ENCODE measurements around the gene SLIT3. TPM values are rescaled to one million over a fixed set of nuclear protein-coding genes. Genes with fewer than 3 reads are reported as not detected.

SLIT3 gene
- total RNA-seq, 1 experiment from 2014 or later: not detected

GRCh38 chr5:168872246-168872645 is 428.7 kb downstream of the SLIT3 start:
- no peak for TF ChIP-seq EZH2 (IDR thresholded peaks at IDR 0.05; ENCODE audit: low read depth)
- TF ChIP-seq, protein P1, sequence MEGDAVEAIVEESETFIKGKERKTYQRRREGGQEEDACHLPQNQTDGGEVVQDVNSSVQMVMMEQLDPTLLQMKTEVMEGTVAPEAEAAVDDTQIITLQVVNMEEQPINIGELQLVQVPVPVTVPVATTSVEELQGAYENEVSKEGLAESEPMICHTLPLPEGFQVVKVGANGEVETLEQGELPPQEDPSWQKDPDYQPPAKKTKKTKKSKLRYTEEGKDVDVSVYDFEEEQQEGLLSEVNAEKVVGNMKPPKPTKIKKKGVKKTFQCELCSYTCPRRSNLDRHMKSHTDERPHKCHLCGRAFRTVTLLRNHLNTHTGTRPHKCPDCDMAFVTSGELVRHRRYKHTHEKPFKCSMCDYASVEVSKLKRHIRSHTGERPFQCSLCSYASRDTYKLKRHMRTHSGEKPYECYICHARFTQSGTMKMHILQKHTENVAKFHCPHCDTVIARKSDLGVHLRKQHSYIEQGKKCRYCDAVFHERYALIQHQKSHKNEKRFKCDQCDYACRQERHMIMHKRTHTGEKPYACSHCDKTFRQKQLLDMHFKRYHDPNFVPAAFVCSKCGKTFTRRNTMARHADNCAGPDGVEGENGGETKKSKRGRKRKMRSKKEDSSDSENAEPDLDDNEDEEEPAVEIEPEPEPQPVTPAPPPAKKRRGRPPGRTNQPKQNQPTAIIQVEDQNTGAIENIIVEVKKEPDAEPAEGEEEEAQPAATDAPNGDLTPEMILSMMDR (conservative IDR thresholded peaks at IDR 0.05): no peak
- H3K4me2 ChIP-seq: no peak overlapping the region
- no peak overlapping the region for H2AFZ ChIP-seq
- BruUV-seq (replicated peaks): no TSS peak
- H3F3A ChIP-seq (ENCODE audit: insufficient read depth, low read depth): no peaks in the 10 kb centered on the region
- H3K4me3 ChIP-seq: no peak overlapping the region
- H3K9me2 ChIP-seq (ENCODE audit: insufficient read depth): no peaks in the 10 kb centered on the region
- H3K79me2 ChIP-seq (ENCODE audit: low read depth): no peaks in the 10 kb centered on the region
- CTCF ChIA-PET: no interaction called here
- peaks cover 91% of the 10 kb centered on the region for H3K27me3 ChIP-seq (ENCODE audit: insufficient read depth, low read depth)
- POLR2A ChIA-PET (ENCODE audit: unreplicated experiment): no interaction called here
- no peak for DNase-seq
- H4K20me1 ChIP-seq (ENCODE audit: insufficient read depth): no peaks in the 10 kb centered on the region
- no peaks in the 10 kb centered on the region for H3K4me1 ChIP-seq (replicated peaks; ENCODE audit: insufficient read depth)
- no peaks in the 10 kb centered on the region for H3K36me3 ChIP-seq (ENCODE audit: low read depth)
- H3K9me3 ChIP-seq (ENCODE audit: insufficient read depth, low read depth): no peaks in the 10 kb centered on the region
- H3K27ac ChIP-seq: no peak overlapping the region
- intact Hi-C loops (cut with micrococcal nuclease; ENCODE audit: unreplicated experiment): no loop called here

- intact Hi-C loops (cut with micrococcal nuclease; ENCODE audit: unreplicated experiment): no loop called here
Measured at GRCh38 chr5:168870910-168871309, 430.0 kb downstream of the SLIT3 start.

GRCh38 chr5:168869615-168870227 is 431.2 kb downstream of the SLIT3 start:
- POLR2A ChIA-PET (ENCODE audit: unreplicated experiment): no interaction called here
- no peak overlapping the region for H3K27ac ChIP-seq
- H3K4me2 ChIP-seq: no peak overlapping the region
- no peaks in the 10 kb centered on the region for H3K79me2 ChIP-seq (ENCODE audit: low read depth)
- no TSS peak for BruUV-seq (replicated peaks)
- H3K4me3 ChIP-seq: no peak overlapping the region
- DNase-seq: no peak
- no peaks in the 10 kb centered on the region for H3K9me2 ChIP-seq (ENCODE audit: insufficient read depth)
- H3K4me1 ChIP-seq (replicated peaks; ENCODE audit: insufficient read depth): no peaks in the 10 kb centered on the region
- H3K9me3 ChIP-seq (ENCODE audit: insufficient read depth, low read depth): no peaks in the 10 kb centered on the region
- intact Hi-C loops (cut with micrococcal nuclease; ENCODE audit: unreplicated experiment): no loop called here
- H3K27me3 ChIP-seq (ENCODE audit: insufficient read depth, low read depth): peaks cover 84% of the 10 kb centered on the region
- no peak for TF ChIP-seq EZH2 (IDR thresholded peaks at IDR 0.05; ENCODE audit: low read depth)
- TF ChIP-seq, protein P1 (conservative IDR thresholded peaks at IDR 0.05): no peak
- no peaks in the 10 kb centered on the region for H3F3A ChIP-seq (ENCODE audit: insufficient read depth, low read depth)
- no peaks in the 10 kb centered on the region for H4K20me1 ChIP-seq (ENCODE audit: insufficient read depth)
- H3K36me3 ChIP-seq (ENCODE audit: low read depth): no peaks in the 10 kb centered on the region
- H2AFZ ChIP-seq: no peak overlapping the region
- CTCF ChIA-PET: no interaction called here

More at GRCh38 chr5:168870910-168871309, 430.0 kb downstream of the SLIT3 start:
- Histone ChIP-seq H3K36me3 (ENCODE audit: low read depth) (no peaks in the 10 kb centered on the region), H3K79me2 (ENCODE audit: low read depth) (no peaks in the 10 kb centered on the region), H3K9me3 (ENCODE audit: insufficient read depth, low read depth) (no peaks in the 10 kb centered on the region), H3K27ac (no peak overlapping the region), H2AFZ (no peak overlapping the region), H3K4me2 (no peak overlapping the region), H3K27me3 (ENCODE audit: insufficient read depth, low read depth) (peaks cover 89% of the 10 kb centered on the region), H4K20me1 (ENCODE audit: insufficient read depth) (no peaks in the 10 kb centered on the region), H3K4me1 (replicated peaks; ENCODE audit: insufficient read depth) (no peaks in the 10 kb centered on the region), H3K4me3 (no peak overlapping the region), H3K9me2 (ENCODE audit: insufficient read depth) (no peaks in the 10 kb centered on the region), H3F3A (ENCODE audit: insufficient read depth, low read depth) (no peaks in the 10 kb centered on the region)
- BruUV-seq (replicated peaks): no TSS peak
- ChIA-PET POLR2A (ENCODE audit: unreplicated experiment) (no interaction called here), CTCF (no interaction called here)
- no peak for DNase-seq
- TF ChIP-seq EZH2 (IDR thresholded peaks at IDR 0.05; ENCODE audit: low read depth): no peak
- TF ChIP-seq, protein P1 (conservative IDR thresholded peaks at IDR 0.05): no peak

All from PC-9 (cell line).